SIG-M5 treated with dmso at 0.1 percent for 504 hours (cell line): ENCODE data around the gene RNU6-1.
A peak's percentile ranks its signal among the peaks of the same experiment; 100 is the strongest.

ENCODE experiments used
- DNase-seq: peaks from one replicate; lab custom pipeline; 2025; ENCODE audit not compliant: unreplicated experiment; lab: John Stamatoyannopoulos, UW

The RNU6-1 gene

GRCh38 chr15:67859331-67859946, 19.6 kb upstream of the RNU6-1 start:
- DNase-seq = no peak

DNA sequence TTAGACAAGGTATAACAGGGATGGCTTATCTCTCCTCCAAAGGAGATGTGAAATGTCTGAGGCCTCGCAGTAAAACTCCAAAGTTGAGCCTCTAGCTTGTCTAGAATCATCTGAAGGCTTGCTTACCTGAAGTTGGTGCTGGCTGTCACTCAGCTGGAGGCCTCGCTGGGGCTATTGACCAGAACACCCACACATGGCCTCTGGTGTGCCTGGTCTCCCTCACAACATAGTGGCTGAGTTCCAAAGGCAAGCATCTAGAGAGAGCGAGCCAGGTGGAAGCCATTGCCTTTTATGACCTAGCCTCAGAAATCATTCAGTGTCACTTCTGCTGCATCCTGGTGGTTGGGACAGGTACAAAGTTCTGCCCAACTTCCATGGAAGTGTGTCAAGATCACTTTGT, 17.4 kb upstream of the RNU6-1 start:
- DNase-seq = no peak

DNA sequence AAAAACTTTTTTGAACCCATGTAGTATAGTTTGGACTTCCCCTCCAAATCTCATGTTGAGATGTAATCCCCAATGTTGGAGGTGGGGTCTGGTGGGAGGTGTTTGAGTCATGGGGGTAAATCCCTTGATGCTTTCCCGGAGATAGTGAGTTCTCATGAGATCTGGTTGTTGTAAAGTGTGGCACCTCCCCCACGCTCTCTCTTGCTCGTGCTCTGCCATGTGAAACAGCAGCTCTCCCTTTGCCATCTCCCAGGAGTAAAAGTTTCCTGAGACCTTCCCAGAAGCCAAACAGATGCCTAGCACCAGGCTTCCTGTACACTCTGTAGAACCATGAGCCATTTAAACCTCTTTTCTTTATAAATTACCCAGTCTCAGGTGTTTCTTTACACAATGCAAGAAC, 16.0 kb upstream of the RNU6-1 start:
- DNase-seq = no peak

GRCh38 chr15:67854358-67854757, 14.5 kb upstream of the RNU6-1 start:
- no peak for DNase-seq

GRCh38 chr15:67853454-67853853, 13.6 kb upstream of the RNU6-1 start:
- DNase-seq = no peak

GRCh38 chr15:67852418-67852817, 12.6 kb upstream of the RNU6-1 start:
- no peak for DNase-seq

- DNase-seq = peak; percentile 74
These were observed 11.2 kb upstream of the RNU6-1 start for GRCh38 chr15:67850994-67851571.

GRCh38 chr15:67850336-67850735, 10.5 kb upstream of the RNU6-1 start:
- no peak for DNase-seq

GRCh38 chr15:67849538-67849937, 9.7 kb upstream of the RNU6-1 start:
- DNase-seq = no peak

DNA sequence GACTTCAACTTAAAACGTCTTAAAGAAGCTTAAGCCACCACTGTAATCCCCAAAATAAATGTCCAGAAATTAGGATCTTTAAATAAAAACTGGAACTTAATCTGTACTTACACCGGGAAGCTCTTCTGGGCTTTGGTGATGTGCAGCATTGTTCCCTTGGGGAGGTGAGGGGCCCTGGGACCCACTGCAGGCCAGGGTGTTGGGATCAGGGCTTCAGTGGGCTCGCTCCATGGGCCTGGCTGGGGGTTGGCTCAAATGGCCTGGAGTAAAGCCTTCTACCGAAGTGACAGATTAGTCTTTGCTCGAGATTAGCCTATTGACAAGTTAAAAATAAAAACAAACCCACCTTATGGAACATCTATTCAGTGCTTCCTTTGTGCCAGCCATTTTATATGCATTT, 6.1 kb upstream of the RNU6-1 start:
- DNase-seq = no peak

DNA sequence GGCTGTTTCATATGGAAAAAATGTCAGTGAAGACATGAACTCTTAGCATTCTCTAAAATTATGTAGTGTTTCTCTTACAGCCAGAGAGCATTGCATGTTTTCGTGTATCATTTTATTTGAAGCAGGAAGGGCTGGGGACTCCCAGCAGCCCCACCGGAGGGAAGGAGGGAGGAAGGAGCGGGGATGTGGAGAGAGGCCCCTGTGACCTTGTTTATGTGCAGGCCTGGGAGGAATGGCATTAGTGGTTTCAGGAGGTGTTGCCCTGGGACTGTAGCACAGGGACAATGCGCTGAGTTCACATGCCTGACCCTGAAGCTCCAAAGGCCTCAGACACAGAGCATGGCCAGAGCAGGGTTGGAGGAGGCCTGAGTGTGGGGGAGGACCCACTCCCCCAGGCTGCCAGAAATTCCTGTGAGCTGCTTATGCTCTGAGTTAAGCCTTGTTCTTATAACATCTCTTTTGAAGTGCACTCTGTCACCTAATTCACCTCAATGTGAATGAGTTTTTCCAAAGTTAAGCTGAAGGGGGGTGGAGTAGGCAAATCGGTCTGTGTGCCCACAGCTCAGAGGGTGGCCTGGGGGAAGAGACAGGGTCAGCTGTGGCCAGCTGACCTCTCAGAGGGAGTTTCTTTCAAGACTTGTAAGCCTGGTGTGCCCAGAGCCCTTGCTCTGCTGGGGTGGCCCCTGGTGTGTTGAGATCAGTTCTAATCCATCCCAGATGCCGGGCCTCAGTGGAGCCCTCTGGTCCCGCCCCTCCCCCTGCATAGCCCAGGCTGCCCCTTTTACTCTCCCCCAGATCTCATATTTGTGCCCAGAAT, 3.9 kb upstream of the RNU6-1 start:
- no peak for DNase-seq

GRCh38 chr15:67843092-67843501, 3.3 kb upstream of the RNU6-1 start:
- DNase-seq = no peak

GRCh38 chr15:67841513-67841762, 1.6 kb upstream of the RNU6-1 start:
- DNase-seq = no peak

DNA sequence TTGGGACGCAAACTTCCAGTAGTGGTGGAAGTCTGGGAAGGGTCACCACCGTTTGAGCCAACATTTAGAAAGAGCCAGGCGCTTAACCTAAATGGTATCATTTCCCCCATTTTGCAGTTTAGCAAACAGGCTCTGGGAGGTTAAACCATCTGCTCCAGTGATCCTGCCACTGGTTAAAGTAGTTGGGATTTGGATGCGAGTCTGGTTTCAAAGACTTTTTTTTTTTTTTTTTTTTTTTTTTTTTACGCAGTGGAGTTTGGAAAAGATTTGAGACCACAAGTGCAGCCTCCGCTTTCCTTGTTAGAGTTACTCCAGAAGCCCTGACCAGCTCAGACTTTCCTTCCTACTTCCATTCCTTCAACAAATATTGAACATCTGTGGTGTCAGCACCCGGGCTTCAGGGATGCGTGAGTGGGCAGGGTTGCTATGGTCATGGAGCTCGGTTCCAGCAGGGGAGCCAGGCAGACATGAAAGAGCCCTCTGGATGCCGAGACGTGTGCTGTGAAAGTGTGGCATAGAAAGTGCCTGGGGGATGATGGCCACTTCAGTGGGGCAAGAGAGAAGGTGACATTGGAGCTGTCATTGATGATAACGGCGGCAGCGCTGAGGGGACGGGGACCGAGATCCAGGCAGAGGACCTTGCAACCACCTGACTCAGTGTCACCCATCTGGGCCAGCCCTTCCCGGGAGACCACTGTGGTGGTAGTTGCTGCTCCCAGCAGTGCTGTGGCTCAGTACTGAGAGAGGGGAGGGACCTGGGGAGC, 1.1 kb upstream of the RNU6-1 start:
- peak; percentile 18 for DNase-seq

- DNase-seq = peak; percentile 59
These were observed 331 bp downstream of the RNU6-1 start for GRCh38 chr15:67839499-67839928.

GRCh38 chr15:67838789-67839332, 984 bp downstream of the RNU6-1 start:
- peak; percentile 39 for DNase-seq

DNA sequence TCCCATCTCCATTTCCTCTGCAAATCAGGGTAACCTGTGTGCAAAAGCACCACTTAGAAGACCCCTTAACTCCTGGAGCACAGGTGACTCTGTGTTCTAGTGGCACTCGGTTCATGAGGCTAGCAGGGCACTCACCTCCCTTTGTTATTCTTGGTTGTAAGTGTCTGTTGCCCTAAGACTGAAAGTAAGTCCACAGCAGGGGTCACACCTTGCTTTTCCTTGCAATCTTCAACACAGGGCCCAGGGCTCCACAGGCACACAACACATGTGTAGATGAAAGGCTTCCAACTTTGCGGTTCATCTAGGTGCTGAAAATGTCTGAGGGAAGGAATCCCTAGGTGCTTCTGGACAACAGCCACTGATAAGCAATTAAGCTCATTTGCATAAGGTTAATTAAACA, 2.9 kb downstream of the RNU6-1 start:
- DNase-seq = no peak

- DNase-seq = peak; percentile 12
These were observed 3.4 kb downstream of the RNU6-1 start for GRCh38 chr15:67836477-67836876.

- DNase-seq = no peak
These were observed 3.8 kb downstream of the RNU6-1 start for GRCh38 chr15:67836134-67836455.

- DNase-seq = no peak
These were observed 4.3 kb downstream of the RNU6-1 start for GRCh38 chr15:67835297-67836133.
